GM21529 (cell line): ENCODE results near the gene PARN.

ENCODE experiments used
- ATAC-seq: cut with Tn5 transposase; IDR thresholded peaks from one replicate; pipeline ENCODE4 v1.9.1; 2021; ENCODE audit not compliant: unreplicated experiment

Gene PARN

DNA sequence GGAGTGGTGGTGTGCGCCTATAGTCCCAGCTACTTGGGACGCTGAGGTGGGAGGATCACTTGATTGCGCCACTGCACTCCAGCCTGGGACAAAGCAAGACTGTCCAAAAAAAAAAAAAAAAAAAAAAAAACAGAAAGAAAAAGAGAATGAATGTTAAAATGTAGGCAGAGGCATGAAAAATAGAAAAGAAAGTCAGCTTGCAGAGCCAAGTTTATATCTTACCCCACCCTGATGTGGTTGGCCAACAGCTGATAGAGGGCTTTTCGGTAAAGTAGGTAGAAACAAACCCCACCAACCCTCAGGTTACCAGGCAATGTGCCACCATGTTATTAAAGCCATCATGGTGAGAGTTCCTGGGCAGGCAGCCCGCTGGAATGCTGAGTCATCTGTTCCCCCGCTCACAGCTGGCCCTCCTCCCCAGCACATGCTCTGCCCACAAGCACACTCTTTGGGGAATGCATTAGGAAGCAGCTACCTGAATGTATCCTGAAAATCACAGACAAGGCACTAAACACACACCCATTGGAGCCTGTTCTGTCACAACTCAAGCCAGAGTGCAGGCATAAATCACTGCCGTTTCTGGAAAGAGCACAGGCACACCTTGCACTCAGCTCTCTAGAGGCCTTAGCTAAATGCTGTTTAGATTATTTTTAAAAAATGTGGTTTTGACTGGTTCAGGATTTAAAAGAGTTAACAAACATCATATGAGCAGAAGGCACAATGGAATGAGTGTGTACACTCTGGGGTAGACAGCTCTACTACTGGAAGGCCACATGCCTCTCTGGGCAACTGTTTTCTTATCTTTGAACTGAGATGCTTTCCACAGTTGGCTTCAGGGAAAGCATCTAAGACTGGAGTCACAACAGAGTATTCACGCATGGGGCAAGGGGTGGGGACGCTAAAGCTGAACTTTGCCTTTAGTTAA, 128.5 kb downstream of the PARN start:
- no peak for ATAC-seq

- ATAC-seq: no peak
Measured at GRCh38 chr16:14500791-14501190, 129.3 kb downstream of the PARN start.

DNA sequence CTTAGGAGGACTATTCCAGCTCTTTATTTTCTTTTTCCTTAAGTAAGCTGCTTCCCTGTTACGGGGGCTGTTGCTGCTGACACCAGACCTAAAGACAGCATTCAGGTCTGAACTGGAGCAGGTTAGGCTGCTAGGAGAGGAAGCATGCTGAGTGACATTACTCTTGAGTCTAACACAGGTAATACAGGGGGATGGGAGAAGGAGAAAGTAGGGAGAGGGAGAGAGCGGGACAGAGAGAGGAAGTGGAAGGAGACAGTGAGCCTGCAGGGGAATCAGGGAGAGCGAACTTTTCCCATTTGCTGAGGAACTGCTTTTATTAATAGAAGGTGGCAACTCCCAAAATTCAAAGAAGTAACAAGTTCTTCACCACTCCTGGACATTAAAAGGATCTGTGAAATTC, 130.9 kb downstream of the PARN start:
- ATAC-seq: no peak

- ATAC-seq: no peak
Measured at GRCh38 chr16:14497245-14498082, 132.6 kb downstream of the PARN start.

DNA sequence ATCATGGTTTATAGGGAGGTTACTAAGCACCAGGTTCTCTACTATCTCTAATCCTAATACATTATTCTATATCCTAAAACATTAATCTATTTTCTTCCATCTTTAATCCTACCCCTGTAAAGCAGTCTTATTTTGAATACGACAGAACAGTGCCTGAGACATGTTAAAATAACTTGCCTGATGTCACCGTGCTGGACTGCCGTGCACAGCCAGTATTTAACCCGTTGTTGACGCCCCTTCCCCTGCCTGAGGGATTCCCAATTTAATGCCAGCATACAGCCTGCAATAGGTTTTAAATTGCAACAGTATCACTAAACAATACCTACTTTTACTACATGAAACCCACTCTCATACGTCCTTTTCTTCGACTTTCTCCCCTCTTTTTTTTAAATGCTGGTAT, 133.3 kb downstream of the PARN start:
- ATAC-seq: no peak

GRCh38 chr16:14496047-14496770, 133.9 kb downstream of the PARN start:
- ATAC-seq: no peak

- no peak for ATAC-seq
Measured at GRCh38 chr16:14495213-14496046, 134.6 kb downstream of the PARN start.

DNA sequence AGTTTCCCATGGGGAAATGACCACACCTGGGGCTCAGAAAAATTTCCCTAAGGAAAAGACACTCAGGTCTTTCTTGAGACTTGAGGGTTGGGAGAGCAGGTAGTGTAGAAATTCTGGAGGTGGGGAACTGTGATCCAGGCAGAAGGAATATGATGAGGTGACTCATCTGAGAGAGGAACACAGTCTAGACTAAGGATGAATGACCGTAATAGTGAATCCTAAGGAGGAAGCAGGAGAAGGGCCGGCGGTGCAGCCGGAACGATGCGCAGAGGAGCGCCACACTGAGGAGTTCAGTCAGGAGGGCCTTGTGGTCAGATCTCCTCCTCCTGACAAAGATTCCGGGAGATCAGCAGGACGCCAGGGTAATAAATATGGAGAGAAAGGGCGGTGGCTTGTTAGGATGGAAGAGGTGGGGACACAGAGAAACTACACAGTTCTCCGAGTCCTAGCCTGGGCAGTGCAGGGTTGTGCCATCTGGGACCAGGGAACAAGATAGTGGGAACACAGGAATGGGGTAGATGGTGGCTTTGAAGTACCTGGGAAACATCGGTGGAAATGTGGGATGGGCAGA, 135.6 kb downstream of the PARN start:
- no peak for ATAC-seq

DNA sequence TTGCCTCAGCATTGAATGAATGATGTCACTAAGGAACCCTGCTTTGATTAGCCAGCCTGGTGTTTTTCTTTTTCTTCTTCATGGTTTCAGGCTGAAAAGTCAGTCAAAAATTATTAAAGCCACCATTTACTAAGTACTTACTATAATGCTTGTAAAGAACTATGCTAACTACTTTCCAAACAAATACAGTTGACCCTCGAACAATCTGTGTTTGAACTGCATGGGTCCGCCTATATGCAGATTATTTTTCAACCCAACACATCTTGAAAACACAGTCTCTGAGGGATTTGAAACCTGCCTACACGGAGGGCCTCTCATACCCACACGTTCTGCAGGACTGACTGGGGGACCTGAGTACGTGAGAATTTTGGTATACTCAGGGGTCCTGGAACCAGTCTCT, 136.3 kb downstream of the PARN start:
- ATAC-seq: no peak

GRCh38 chr16:14492614-14493013, 137.4 kb downstream of the PARN start:
- ATAC-seq: no peak

DNA sequence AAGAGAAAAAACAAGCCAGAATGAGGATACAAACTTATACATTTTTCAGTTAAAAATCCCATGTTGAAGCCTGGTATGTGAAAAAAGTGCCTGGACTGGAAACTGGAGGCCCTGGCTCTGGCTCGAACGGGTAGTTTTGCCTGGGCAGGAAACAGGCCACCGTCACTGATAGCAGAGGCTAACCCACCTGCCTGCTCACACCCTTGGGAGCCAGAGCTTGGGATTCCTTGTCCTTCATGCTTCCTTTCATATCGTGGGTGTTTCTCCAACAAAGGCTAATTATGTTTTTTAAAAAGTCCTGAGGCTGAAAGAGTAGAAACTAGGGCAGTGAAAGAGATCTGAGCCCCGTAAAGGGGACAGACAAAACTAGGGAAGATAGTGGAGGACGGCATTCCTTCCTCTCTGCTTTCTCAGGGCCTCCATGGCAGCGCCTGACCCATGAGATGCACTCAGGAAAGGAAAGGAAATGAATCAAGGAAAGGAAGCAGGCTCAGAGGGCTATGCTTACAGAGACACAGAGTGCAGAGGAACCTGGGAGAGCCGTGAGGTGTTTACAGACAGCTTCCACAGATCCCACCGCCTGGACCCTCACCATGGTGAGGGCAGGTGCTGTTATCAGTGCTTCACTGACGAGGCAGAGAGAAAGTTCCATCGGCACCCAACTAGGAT, 138.1 kb downstream of the PARN start:
- ATAC-seq: no peak

DNA sequence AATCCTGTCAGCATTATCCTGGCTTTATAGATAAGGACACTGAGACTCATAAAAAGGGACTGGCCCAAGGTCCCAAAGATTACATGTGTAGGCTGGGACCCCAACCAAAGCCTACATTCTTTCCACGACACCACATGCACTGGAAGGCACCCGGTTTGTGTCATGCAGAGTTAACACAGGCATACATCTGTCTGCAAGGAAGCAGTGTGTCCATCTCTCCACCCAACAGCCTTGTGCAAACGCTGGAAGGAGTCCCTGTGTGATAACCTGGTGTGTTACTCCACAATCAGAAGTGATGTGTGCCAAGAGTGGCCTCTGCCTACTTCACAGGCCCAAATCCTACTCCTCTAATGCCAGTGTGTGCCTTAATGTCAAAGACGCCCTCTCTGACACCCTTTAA, 139.8 kb downstream of the PARN start:
- ATAC-seq: no peak

DNA sequence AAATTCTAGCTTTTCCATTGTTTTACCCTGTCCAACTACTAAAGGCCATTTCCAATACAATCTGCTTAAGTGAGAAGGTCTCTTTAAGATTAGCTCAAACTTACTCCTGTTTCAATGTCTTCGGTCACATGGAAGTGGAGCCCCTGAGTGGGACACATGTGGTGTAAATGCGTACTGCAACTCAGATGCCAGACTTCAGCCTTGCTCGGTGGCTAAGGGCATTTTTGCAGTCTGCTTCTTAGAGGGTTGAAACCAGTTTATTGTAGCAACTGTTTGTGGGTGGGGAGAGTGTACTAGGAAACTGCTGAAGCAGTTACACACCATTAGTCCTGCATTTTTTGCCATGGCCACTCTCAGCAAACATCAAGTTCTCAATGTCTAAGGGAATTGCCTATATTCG, 140.6 kb downstream of the PARN start:
- no peak for ATAC-seq

DNA sequence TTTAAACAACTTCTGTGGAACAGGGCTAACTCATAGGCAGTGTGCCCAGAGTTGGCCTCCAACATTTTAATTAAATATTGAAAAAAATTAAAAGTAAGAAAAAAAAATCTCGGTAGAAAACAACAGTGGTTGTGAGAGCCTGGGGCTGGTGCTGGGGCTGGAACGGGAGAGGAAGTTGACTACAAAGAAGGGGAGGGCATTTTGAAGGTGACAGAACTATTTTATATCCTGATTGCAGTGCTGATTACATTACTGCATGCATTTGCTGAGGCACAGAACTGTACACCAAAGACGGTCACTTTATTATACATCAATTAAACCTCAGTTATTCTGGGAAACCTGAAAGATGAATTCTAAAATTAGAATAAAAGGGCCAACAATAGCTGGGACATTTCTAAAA, 142.5 kb downstream of the PARN start:
- ATAC-seq: no peak

DNA sequence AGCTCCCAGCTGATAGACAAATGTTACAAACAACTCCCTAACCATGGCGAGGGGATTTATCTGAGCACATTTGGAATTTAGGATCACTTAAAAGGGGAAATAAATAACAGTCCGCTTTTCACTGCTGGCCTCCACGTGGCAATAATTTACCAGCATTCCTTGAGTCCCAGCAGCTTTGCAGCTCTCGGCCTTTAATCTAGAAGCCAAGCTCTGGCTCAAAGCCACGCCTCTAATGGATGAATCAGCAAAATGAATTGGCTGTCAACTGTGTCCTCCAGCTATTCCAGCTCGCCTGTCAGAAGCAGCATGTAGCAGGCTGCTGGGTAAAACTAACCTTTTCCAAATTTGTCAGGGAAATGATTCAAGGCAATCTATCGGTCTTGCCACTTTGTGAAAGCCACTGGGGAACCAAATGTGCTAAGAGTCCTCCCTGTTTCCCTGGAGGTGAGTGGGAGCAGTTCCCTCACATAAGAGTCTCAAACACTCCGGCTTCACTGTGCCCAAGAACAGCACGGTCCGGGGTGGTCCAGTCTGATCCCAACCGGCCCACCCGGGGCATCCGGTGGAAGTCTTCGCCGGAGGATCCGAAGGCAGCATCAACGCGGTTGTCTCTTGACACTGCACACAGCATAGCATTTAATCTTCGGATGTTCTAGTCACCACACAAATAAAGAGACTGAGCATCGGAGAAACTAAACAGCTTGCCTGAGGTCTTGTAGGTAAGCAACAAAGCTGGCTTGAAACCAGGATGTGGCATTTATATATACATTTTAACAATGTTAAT, 143.3 kb downstream of the PARN start:
- ATAC-seq: no peak

- no peak for ATAC-seq
Measured at GRCh38 chr16:14485811-14486519, 144.1 kb downstream of the PARN start.

GRCh38 chr16:14485121-14485551, 144.9 kb downstream of the PARN start:
- no peak for ATAC-seq

DNA sequence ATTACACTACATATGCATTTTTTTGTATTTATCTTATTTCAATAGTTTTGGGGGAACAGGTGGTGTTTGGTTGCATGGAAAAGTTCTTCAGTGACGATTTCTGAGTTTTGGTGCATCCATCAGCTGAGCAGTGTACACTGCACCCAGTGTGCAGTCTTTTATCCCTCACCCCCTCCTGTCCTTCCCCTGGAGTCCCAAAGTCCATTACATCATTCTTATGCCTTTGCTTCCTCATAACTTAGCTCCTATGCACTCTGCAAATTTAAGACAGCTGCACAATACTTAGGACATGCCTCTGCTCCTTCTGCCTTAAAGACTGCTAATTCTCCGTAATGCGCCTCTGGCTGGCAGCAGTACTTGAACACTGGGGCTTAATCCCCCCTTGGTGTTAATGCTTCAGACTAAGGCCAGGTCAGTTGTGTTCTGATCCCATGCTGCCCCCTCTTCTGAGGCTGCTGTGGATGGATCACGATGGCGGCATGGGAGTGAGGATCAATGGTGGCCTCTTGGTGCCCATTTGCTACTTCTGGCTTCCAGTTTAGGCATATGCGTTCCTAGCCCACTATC, 146.2 kb downstream of the PARN start:
- ATAC-seq: no peak
